PC-9 (cell line): ENCODE results near the gene HMOX1.

Experiments
- EZH2 ChIP-seq: fragments of 200-600 bp; sonication (generic); IDR thresholded peaks from 2 replicates; pipeline ENCODE4 v1.8.0; 2017; ENCODE audit warnings: antibody characterized with exemption, low read depth
- TF ChIP-seq, protein P1 (sequence below): fragments of 200-600 bp; sonication (generic); conservative IDR thresholded peaks from 2 replicates; pipeline ENCODE4 v1.6.1; 2017; ENCODE audit warnings: mixed run types, antibody characterized with exemption, mild to moderate bottlenecking, moderate library complexity

DNA sequence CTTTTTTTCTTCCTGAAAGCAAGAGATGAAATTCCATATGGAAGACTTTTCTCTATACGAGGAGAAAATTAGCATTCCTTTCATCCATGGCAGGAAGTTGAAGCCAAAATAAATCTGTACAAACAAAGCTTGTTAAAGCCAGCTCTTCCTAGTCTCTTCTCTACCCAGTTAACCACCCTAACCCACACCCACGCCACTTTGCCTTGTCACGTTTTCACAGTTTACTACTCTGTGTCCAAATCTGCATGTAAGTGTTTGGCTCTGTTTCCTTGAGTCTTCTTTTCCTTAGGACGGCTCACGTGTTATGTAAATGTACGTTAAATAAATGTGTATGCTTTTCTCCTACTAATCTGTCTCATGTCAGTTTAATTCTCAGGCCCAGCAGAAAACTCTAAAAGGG, 7.1 kb upstream of the HMOX1 start:
- TF ChIP-seq, protein P1, sequence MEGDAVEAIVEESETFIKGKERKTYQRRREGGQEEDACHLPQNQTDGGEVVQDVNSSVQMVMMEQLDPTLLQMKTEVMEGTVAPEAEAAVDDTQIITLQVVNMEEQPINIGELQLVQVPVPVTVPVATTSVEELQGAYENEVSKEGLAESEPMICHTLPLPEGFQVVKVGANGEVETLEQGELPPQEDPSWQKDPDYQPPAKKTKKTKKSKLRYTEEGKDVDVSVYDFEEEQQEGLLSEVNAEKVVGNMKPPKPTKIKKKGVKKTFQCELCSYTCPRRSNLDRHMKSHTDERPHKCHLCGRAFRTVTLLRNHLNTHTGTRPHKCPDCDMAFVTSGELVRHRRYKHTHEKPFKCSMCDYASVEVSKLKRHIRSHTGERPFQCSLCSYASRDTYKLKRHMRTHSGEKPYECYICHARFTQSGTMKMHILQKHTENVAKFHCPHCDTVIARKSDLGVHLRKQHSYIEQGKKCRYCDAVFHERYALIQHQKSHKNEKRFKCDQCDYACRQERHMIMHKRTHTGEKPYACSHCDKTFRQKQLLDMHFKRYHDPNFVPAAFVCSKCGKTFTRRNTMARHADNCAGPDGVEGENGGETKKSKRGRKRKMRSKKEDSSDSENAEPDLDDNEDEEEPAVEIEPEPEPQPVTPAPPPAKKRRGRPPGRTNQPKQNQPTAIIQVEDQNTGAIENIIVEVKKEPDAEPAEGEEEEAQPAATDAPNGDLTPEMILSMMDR: no peak
- TF ChIP-seq EZH2: no peak
